Fibroblast of lung (primary cell): ENCODE data around the gene COL5A3. TPM values are rescaled to one million over a fixed set of nuclear protein-coding genes. Genes with fewer than 3 reads are reported as not detected.
A peak's percentile ranks its signal among the peaks of the same experiment; 100 is the strongest.
"Not testable (repeated sequence)": the region's sequence is repeated elsewhere in the genome, so short reads cannot be mapped to it uniquely, and the experiment has no call there.

Experiments used
- DNase-seq, 2 donors: peaks; one replicate each; pipeline versions ENCODE4 v3.0.0 to v3.0.0-alpha.2; 2010; ENCODE audit warnings: low read depth in 2 of 2
- H2AFZ ChIP-seq: 2 replicates; pipeline ENCODE4 v1.5.1; 2012; ENCODE audit warnings: low read length, control low read depth, inconsistent platforms
- H3K27ac ChIP-seq: 2 replicates; pipeline ENCODE4 v1.5.1; 2011; ENCODE audit warnings: low read length, control low read depth; ENCODE audit not compliant: insufficient read depth
- H3K27me3 ChIP-seq: 2 replicates; pipeline ENCODE4 v1.5.1; 2011; ENCODE audit warnings: mild to moderate bottlenecking, low read length; ENCODE audit not compliant: control insufficient read depth, insufficient read depth
- H3K36me3 ChIP-seq: 2 replicates; pipeline ENCODE4 v1.5.1; 2011; ENCODE audit warnings: low read length; ENCODE audit not compliant: control insufficient read depth, insufficient read depth
- H3K4me1 ChIP-seq: 2 replicates; pipeline ENCODE4 v1.5.1; 2011; ENCODE audit warnings: low read length; ENCODE audit not compliant: control insufficient read depth, insufficient read depth; ENCODE audit errors: extremely low read depth
- H3K4me2 ChIP-seq: 2 replicates; pipeline ENCODE4 v1.5.1; 2011; ENCODE audit warnings: low read length, control low read depth; ENCODE audit not compliant: insufficient read depth; ENCODE audit errors: extremely low read depth
- H3K4me3 ChIP-seq, 4 experiments: fragments of 200-600 bp in 1 of 4; sonication (generic) in 1 of 4; replicated peaks in 1 of 4; 2 replicates each; pipeline ENCODE4 v1.5.1; 2011 to 2016; ENCODE audit warnings: low read length in 4 of 4, low read depth in 3 of 4, mild to moderate bottlenecking in 3 of 4, control low read depth in 2 of 4, inconsistent platforms in 1 of 4, mixed read lengths in 1 of 4; ENCODE audit not compliant: insufficient read depth in 1 of 4; ENCODE audit errors: control extremely low read depth in 1 of 4
- H3K79me2 ChIP-seq: 2 replicates; pipeline ENCODE4 v1.5.1; 2012; ENCODE audit warnings: mild to moderate bottlenecking, low read length, inconsistent platforms; ENCODE audit not compliant: control insufficient read depth, insufficient read depth
- H3K9ac ChIP-seq: 2 replicates; pipeline ENCODE4 v1.5.1; 2011; ENCODE audit warnings: mild to moderate bottlenecking, low read length, control low read depth; ENCODE audit not compliant: insufficient read depth
- H3K9me3 ChIP-seq: 2 replicates; pipeline ENCODE4 v1.5.1; 2012; ENCODE audit warnings: low read depth, low read length; ENCODE audit not compliant: control insufficient read depth, insufficient read depth
- H4K20me1 ChIP-seq: 2 replicates; pipeline ENCODE4 v1.5.1; 2011; ENCODE audit warnings: low read length; ENCODE audit not compliant: control insufficient read depth, insufficient read depth; ENCODE audit errors: extremely low read depth
- EZH2 ChIP-seq: IDR thresholded peaks from 2 replicates; pipeline ENCODE4 v1.5.1; 2012; ENCODE audit warnings: low read length, control low read depth, mild to moderate bottlenecking; ENCODE audit errors: missing control alignments
- polyA plus RNA-seq, 2 donors: library from polyadenylated mRNA; depleted of rRNA in 1 of 2; stranded (reverse) in 1 of 2; unstranded in 1 of 2; fragments of >200 nt; gene quantifications; 2 replicates each; pipeline ENCODE4 v1.2.1, GENCODE V29; 2011 to 2012; ENCODE audit warnings: missing spikeins in 1 of 2
- total RNA-seq: library from RNA; depleted of rRNA; stranded (reverse); fragments of >200 nt; gene quantifications from 2 replicates; pipeline ENCODE4 v1.2.1, GENCODE V29; 2014
- TF ChIP-seq, protein P1 (sequence below), 2 donors: IDR thresholded peaks in 1 of 2; conservative IDR thresholded peaks in 1 of 2; 1 replicate in 1 of 2; 2 replicates in 1 of 2; pipeline ENCODE4 v1.5.1; 2011 to 2012; ENCODE audit warnings: low read length in 2 of 2, control low read depth in 1 of 2, inconsistent platforms in 1 of 2, low read depth in 1 of 2, mild to moderate bottlenecking in 1 of 2

Gene COL5A3
- total and polyA plus RNA-seq, 2 donors (not counting 1 experiment from before 2014, with no cell fraction given): 1.2 to 33.7 TPM

DNA sequence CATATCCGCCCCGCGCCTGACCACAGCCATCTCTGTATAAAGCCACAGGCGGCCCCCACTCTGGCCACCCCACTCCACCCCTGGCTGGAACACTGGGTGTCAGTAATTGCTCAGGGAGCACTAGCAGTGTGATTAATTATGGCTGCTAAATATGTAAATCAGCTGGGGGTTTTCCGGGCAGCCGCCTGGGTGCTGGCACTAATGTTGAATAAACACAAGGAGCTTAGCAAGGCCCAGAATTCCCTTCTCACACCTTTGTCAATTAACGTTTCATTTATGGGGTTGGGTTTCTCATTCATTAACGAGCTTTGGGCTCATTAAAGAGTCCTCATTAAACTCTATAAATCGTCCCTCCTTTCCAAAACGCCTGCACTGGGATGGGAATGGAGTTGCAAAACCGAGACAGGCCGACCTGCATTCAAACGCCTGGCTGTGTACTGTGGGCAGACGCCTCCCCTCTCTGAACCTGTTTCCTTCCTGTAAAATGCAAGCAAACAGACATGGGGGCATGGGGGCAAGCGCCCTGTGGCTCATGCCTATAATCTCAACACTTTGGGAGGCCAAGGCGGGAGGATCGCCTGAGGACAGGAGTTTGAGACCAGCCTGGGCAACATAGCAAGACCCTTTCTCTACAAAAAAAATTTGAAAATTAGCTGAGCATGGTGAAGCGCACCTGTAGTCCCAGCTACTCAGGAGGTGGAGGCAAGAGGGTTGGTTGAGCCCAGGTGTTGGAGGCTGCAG lies 56.3 kb downstream of the COL5A3 start:
- TF ChIP-seq EZH2: no peak
- TF ChIP-seq, protein P1, sequence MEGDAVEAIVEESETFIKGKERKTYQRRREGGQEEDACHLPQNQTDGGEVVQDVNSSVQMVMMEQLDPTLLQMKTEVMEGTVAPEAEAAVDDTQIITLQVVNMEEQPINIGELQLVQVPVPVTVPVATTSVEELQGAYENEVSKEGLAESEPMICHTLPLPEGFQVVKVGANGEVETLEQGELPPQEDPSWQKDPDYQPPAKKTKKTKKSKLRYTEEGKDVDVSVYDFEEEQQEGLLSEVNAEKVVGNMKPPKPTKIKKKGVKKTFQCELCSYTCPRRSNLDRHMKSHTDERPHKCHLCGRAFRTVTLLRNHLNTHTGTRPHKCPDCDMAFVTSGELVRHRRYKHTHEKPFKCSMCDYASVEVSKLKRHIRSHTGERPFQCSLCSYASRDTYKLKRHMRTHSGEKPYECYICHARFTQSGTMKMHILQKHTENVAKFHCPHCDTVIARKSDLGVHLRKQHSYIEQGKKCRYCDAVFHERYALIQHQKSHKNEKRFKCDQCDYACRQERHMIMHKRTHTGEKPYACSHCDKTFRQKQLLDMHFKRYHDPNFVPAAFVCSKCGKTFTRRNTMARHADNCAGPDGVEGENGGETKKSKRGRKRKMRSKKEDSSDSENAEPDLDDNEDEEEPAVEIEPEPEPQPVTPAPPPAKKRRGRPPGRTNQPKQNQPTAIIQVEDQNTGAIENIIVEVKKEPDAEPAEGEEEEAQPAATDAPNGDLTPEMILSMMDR (conservative IDR thresholded peaks at IDR 0.05 in 1 of 2, IDR thresholded peaks at IDR 0.05 in 1 of 2; ENCODE audit: low read depth in 1 of 2, low read length in 2 of 2): no peak
- Histone ChIP-seq H4K20me1 (no peaks in the 10 kb centered on the region), H3K27me3 (no peaks in the 10 kb centered on the region), H3K4me1 (peaks cover 7% of the 10 kb centered on the region), H3K36me3 (no peaks in the 10 kb centered on the region), H2AFZ (no peak overlapping the region), H3K79me2 (no peaks in the 10 kb centered on the region), H3K9me3 (no peaks in the 10 kb centered on the region), H3K9ac (no peak overlapping the region), H3K4me2 (no peak overlapping the region), H3K4me3 (no peak overlapping the region), H3K27ac (no peak overlapping the region)
- DNase-seq: peak in 1 of 2 donors; percentile 86

DNA sequence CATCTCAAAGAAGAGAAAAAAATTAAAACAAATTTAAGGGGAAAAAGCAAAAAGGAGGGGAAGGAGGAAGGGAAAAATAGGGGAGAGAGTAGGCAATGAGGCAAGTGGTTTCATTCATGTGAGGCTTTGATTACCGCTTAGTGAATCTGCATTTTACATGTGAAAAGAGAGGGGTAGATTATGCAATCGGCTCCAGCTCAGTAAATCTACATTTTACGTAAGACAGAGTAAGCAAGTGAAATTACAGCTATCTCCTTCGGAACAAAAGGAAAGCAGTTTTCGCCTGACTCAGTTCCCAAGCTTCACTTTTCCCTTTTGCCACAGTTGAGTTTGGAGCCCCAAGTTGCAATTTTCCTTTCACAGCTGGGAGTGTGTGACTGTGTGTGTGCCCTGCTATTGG lies 58.0 kb downstream of the COL5A3 start:
- Histone ChIP-seq H3K4me3 (no peak overlapping the region), H3K27me3 (no peaks in the 10 kb centered on the region)

DNA sequence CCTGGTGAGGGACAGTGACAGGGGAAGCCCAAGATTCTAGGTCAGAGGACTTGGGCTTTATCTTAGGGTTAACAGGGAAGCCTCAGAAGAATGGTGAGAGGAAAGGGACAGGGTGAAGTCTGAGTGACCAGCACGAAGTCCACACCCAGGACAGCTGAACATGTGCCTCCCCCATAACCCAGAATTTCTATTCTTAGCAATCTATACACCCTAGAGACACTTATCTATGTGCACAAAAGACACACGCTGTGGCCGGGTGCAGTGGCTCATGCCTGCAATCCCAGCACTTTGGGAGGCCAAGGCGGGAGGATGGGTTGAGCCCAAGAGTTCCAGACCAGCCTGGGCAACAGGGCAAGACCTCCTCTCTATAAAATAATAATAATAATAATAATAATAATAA lies 62.9 kb downstream of the COL5A3 start:
- Histone ChIP-seq H3K79me2 (no peaks in the 10 kb centered on the region), H3K4me3 (no peak overlapping the region), H3K4me2 (no peak overlapping the region), H3K36me3 (no peaks in the 10 kb centered on the region), H3K9ac (no peak overlapping the region), H4K20me1 (no peaks in the 10 kb centered on the region), H2AFZ (no peak overlapping the region), H3K4me1 (peaks cover 2% of the 10 kb centered on the region), H3K9me3 (no peaks in the 10 kb centered on the region), H3K27ac (no peak overlapping the region), H3K27me3 (no peaks in the 10 kb centered on the region)
- TF ChIP-seq EZH2: no peak
- DNase-seq: no peak

More for the DNA sequence above, 58.0 kb downstream of the COL5A3 start:
- Histone ChIP-seq H3K79me2 (no peaks in the 10 kb centered on the region), H3K27ac (no peak overlapping the region), H3K4me2 (no peak overlapping the region), H3K36me3 (no peaks in the 10 kb centered on the region), H3K9ac (no peak overlapping the region), H3K9me3 (no peaks in the 10 kb centered on the region), H3K4me1 (no peaks in the 10 kb centered on the region), H4K20me1 (no peaks in the 10 kb centered on the region), H2AFZ (no peak overlapping the region)
- no peak for TF ChIP-seq EZH2
- TF ChIP-seq, protein P1 (conservative IDR thresholded peaks at IDR 0.05 in 1 of 2, IDR thresholded peaks at IDR 0.05 in 1 of 2; ENCODE audit: low read depth in 1 of 2, low read length in 2 of 2): no peak
- DNase-seq: no peak

DNA sequence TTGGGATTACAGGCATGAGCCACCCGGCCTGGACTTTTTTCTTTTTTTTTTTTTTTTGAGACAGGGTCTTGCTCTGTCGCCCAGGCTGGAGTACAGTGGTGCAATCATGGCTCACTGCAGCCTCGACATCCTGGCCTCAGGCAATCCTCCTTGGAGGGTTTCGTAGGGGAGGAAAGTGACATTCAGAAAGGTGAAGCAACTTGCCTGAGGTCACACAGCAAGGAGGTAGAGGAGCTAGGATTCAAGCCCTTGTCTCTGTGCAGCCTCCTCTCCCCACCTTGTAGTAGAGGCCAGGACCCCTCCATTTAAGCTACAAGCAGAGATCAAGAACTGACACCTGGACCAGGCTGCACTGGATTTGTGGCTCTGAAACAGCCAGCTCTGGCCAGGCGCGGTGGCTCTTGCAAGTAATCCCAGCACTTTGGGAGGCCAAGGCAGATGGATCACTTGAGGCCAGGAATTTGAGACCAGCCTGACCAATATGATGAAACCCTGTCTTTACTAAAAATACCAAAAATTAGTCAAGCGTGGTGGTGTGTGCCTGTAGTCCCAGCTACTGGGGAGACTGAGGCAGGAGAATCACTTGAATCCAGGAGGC lies 63.7 kb downstream of the COL5A3 start:
- not testable (repeated sequence) for H3K9ac ChIP-seq, DNase-seq, H3K4me2 ChIP-seq

More for the DNA sequence above, 63.7 kb downstream of the COL5A3 start:
- not testable (repeated sequence) for H3K9me3 ChIP-seq, H3K4me3 ChIP-seq, H3K36me3 ChIP-seq, H3K4me1 ChIP-seq, H3K27me3 ChIP-seq, H2AFZ ChIP-seq, H3K27ac ChIP-seq, H4K20me1 ChIP-seq, H3K79me2 ChIP-seq
